ENCODE results near the gene IGF2R.

IGF2R gene

DNA sequence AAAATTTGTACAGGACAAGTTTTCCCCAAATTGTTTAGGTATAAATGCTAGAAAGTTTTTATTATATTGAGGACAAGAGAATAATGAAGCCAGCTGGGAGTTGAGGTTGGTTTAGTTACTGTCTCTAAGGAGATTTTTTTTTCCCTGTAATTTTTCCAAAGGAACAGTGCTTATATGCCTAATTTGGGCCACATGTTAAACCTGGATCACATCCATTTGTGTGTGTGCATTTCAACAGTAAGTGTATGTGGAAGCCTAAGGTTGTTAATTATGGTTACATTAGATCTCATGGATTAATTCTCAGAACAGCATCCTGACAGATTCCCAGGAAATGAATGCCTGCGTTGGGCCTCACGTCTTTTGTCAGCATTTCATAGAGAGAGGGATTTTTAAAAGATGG is 4.5 kb downstream of the IGF2R start:
- H3K4me3 ChIP-seq (ENCODE audit: low read depth, low read length), result no peak overlapping the region
- no peak for DNase-seq (ENCODE audit: low read depth)

DNA sequence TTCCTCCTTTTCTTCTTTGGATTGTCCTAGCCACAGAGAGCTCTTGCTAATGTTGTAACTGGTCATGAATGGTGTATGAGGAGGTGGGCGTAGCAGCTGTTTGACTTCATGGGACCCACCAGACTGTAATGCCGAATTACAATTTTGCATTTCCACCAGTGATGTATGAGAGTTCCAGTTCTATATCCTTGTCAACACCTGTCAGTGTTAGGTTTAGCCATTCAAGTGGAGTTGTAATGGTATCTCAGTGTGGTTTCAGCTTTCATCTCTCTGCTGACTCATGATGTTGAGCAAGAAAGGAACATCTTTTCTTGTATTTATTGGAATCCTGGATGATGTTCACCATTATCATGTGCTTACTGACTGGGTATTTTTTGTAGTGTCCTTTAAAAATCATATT is 5.1 kb downstream of the IGF2R start:
- peak; percentile 82 for DNase-seq (ENCODE audit: low read depth)
- H3K4me3 ChIP-seq (ENCODE audit: low read depth, low read length), result no peak overlapping the region

DNA sequence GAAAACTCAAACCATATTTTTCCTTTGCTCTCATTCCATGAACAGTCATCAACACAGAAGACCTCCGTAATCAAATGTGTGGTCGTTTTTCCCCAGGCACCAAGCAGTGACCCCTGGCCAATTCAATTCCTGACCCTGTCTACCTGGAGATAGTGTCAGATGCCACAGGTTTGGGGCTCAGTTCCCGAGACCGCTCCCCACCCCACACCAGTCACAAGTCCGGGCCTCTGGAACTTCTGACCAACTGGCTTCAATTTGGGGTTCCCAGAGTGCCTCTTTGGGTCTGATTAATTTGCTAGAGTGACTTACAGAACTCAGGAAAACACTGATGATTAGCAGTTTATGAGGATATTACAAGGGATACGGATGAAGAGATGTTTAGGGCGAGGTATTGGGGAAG is 6.0 kb downstream of the IGF2R start:
- H3K4me3 ChIP-seq (ENCODE audit: low read depth, low read length), result no peak overlapping the region
- no peak for DNase-seq (ENCODE audit: low read depth)

DNA sequence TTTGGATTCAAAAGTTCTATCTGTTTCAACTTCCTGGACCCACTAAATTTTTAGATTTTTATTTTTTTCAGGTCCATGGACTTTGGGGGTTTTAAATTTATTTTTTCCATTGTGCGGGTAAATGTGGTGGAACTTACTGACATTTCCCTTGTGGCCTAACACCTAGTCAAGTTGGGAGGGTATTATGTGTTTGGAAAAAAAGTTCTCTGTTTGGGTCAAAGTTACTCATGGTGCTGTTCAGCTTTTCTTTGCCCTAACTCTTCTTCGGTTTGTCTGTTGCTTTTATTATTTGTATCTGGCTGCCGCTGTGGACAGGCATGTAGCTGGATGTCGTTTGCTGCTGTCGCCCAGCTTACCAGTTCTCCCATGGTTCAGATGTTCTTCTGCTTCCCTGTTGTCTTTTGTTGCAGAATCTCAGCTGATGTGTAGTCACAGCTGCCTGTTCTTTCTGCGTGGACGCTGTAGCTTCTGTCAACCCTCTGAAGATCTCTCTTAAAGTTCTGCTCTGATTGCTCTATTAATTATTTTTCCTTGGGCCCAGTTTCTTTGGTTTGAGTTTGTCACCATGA is 7.9 kb downstream of the IGF2R start:
- no peak overlapping the region for H3K4me3 ChIP-seq (ENCODE audit: low read depth, low read length)
- no peak for DNase-seq (ENCODE audit: low read depth)

DNA sequence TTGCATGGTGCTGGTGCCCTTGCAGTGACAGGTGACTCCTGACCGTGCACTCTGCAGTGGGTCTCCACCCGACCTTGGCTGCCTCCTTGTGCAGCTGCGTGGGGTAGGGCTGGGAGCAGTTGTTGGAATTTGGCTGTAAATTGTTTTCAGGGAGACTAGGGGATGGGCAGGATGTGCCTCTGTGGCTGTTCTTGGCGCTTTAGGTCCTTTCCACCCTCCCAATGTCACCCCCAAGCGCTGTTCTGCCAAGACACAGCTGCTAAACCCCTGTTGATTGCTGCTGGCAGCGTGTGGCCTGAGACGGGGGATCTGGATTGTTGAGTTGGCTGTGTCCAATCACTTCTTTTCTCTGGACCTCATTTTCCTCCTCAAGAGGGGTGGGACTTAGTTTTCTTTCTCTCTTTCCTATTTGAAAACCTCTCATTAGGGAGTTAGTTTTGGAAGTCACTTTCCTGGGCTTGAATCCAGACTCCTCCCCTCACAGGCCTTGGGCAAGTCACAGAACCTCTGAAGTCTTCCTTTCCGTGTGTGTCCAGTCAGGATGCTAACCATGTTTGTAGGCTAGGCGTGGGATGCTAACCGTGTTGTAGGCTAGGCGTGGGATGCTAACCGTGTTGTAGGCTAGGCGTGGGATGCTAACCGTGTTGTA is 8.5 kb downstream of the IGF2R start:
- H3K4me3 ChIP-seq (ENCODE audit: low read depth, low read length), result no peak overlapping the region
- DNase-seq (ENCODE audit: low read depth), result peak; percentile 49

DNA sequence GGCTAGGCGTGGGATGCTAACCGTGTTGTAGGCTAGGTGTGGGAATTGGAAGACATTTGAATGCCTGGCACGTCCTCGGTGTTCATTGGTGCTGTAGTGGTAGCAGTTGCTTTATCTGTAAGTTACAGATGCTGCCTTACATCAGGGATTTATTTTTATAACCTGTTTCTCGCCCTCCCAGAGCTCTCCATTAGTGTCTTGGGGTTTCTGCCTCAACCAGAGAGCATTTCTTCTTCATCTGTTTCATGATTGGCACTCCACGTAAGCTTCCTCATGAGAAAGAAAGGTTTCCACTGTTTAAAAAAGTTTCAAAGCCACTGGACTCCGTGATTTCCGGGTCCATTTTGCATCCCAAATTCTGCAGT is 9.0 kb downstream of the IGF2R start:
- DNase-seq (ENCODE audit: low read depth), result no peak

DNA sequence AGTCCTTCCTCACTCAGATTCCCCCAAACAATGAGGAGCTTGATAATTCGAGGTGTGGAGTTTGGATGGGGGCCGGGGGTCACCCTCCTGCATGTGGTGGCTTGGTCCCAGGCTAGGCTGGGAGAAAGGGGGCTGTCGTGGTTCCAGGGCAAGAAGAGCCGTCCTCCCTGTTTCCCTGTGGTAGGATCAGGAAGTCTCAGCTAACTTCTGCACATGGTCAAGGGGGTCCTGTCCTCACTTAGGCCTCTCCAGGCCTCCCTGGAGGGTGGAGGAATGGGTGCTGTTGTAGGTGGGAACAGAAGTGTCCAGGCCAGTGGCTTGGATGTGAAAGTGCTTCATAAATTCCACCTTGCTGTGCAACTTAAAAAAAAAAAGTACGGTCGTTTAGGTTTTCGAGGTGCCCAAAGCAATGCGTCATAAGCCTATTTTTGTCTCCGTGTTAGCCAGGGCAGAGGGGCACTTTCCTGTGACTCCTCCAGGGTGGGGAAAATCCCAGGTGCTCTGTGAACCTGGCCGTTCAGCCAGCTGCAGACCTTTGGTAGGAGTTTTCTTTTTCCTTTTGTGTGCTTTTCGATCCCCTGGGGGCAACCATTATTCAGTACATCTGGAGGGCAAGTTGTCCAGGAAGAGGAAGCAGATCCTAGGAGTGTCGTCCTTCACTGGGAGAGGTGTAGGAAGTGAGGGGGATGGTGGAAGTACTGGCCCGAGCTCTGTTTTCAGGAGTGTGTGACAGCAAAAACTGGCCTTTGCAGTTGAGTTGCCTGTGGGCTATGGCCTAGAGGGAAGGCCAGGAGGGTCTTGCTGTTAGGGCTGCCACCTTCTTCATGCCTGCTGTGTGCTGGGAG is 9.6 kb downstream of the IGF2R start:
- H3K4me3 ChIP-seq (ENCODE audit: low read depth, low read length), result no peak overlapping the region

More for the DNA sequence above, 9.0 kb downstream of the IGF2R start:
- H3K4me3 ChIP-seq (ENCODE audit: low read depth, low read length), result no peak overlapping the region

DNA sequence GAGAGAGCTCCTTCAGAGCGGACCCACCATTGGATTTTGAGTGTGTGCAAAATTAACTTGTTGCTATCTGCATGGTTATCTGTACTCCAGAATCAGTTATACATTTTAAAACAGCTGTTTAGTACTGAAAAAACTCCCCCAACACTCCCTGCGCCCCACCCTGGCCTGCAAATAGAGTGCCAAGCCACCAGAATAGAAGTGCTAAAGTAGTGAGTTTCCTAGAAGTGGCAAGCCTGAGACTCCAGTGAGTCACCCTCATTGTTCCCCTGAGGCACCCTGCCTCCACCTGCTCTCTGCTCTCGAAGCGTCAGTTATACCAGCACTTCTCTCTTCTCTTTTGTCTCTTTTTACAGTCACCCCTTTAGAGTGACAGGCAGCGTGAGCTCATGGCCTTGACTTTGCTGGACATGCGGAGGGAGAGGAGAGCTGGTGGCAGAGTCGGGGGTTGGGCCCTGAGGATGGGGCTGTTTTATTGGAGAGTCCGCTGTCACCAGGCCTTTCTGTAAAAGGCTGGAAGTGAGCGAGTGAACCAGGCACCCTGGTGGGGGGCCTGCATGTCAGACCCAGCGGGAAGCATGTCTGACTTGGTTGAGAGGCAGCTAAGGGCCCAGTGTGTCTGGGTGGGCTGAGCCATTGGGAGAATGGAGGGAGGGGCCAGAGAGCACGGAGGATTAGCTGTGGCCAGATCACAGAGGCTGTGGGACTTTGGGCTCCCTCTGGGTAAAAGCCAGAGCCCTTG is 10.4 kb downstream of the IGF2R start:
- DNase-seq (ENCODE audit: low read depth), result peak; percentile 48
- no peak overlapping the region for H3K4me3 ChIP-seq (ENCODE audit: low read depth, low read length)

More for the DNA sequence above, 9.6 kb downstream of the IGF2R start:
- no peak for DNase-seq (ENCODE audit: low read depth)

DNA sequence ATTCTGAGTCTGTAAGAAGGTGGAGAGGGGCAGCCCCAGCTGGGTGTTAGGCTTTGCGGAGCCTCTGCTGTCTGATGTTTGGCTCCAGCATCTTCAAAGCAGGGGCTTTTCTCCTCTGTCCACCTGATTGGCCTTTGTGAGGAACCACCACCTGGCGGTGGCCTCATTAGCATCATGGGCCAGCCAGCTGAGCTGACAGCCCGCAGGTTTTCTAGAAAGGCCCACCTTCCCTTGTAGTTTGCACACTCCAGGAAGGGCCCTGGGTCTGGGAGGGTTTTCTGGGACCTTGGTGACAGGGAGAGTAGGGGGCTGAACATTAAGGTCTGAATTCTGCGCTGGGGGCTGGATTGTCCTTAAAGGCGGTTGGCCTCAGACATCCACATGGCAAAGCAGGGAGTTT is 11.6 kb downstream of the IGF2R start:
- no peak overlapping the region for H3K4me3 ChIP-seq (ENCODE audit: low read depth, low read length)
- no peak for DNase-seq (ENCODE audit: low read depth)

DNA sequence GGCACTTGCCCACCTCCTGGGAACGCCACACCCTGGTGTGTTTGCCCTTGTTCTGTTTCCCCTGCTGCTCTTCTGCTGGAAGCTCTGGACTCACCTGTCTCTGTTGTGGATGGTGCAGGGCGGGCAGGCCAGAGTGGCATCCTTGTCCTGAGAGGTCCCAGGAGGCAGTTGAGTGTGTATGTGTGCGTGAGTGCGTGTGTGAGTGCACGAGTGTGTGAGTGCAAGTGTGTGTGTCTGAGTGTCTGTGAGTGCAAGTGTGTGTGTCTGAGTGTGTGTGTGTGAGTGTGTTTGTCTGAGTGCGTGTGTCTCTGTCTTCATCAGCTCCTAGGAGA is 12.2 kb downstream of the IGF2R start:
- DNase-seq (ENCODE audit: low read depth), result no peak
- no peak overlapping the region for H3K4me3 ChIP-seq (ENCODE audit: low read depth, low read length)

DNA sequence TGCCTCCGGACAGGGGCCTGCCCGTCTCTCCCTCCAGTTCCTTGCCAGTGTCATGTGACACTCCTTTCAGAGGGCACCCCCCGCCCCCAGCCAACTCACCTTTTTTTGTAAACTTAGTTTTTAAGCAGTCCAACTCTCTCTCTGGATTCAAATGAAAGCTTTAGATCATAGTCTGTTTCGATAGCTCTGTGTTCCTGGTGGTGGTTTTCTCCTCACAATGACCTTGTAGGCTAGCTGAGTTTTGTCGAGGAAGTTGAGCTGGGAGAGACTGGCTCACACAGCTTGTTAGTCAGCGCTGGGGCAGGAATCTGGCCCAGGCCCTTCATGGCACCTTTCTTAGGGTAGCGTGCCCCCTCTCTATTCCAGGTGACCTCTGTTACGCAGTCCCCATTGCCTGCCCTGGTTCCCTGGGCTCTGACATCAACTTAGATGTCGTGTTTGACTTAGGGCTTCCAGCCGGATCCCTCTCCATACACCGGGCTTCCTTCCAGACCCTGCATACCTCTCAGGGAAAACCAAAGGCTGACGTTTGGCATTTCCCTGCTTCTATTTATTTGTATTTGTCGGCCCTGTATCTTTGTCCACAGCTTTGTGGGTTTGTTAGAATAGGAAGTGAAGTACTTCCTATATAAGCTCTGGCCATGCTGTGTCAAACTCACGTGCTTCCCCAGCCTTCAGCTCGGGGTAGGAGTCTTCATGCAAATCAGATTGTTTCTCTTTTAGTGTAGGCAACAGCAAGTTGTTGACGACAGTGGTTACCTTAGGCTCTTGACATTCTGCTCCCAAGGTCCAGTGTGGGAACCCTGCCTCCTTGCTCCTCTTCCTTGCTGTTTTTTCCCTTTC is 12.7 kb downstream of the IGF2R start:
- DNase-seq (ENCODE audit: low read depth), result no peak
- no peak overlapping the region for H3K4me3 ChIP-seq (ENCODE audit: low read depth, low read length)

DNA sequence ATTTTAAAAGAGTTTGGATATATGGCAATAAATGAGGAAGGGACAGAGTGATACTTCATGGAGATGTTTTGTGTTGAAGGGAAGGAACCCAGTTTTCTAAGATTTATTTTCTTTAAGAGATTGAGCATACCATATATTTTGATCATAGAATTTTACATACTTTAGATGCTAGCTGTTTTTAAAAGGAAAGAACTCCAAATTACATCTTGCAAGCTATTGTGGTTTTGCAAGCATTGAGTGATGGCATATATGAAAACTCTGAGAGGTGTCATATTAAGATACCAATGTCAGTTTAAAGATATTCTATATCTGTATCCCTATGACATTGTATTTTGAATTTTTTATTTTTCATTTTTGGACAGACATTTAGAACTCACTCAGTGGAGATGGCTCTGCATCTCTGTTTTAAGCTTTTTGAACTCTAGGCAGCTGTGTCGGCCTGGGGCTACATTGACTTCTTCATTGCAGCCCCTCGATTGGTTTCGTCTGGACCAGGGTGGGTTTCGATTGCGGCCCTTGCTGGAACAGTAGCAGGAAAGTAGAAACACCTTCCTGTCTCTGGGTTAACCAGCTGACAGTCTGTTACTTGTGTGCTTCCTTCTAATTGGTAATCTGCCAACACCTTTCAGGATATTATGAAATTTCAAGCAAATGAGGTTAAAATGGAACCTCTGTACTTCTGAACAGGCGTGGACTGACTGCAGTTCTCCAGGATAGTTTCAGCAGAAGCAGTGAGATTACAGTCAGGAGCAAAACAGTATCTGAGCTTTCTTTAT is 14.0 kb downstream of the IGF2R start:
- H3K4me3 ChIP-seq (ENCODE audit: low read depth, low read length), result no peak overlapping the region
- no peak for DNase-seq (ENCODE audit: low read depth)

DNA sequence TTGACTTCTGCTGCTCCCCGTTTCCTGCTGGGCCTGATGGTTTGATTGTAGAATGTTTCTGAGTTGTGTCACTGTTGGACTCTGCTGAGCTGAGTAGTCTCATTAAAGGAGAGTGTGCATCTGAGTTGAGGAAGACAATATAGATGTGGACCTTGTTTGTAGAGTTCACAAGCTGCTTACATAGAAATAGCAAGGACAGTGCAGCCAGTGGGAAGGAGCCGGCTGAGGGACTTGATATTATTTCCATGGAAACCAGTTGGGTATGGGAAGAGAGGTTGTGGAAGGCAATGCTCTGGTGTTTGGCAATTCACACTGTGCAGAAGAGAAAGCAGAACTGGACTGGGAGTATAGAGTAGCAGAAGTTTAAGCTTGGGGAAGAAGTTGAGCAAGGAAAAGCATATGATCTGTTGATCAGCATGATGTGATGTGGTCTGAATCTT is 14.8 kb downstream of the IGF2R start:
- DNase-seq (ENCODE audit: low read depth), result no peak
- no peak overlapping the region for H3K4me3 ChIP-seq (ENCODE audit: low read depth, low read length)

DNA sequence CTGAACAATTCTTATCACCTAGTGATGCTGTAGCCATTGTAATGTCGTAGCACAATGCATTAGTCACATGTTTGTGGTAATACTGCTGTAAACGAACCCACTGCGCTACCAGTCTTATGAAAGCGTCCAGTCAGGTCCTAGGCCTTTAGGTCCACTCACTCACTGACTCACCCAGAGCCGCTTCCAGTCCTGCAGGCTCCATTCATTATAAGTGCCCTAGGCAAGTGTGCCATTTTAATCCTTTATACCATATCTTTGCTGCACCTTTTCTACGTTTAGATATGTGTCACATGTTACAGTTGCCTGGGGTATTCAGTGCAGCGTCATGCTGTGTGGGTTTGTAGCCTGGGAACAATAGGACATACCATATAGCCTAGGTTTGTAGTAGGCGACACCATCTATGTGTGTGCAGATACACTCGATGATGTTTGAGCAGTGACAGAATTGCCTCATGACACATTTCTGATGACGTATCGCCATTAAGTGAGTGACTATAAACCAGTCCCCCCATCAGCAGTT is 15.4 kb downstream of the IGF2R start:
- peak; percentile 53 for DNase-seq (ENCODE audit: low read depth)
- H3K4me3 ChIP-seq (ENCODE audit: low read depth, low read length), result no peak overlapping the region

DNA sequence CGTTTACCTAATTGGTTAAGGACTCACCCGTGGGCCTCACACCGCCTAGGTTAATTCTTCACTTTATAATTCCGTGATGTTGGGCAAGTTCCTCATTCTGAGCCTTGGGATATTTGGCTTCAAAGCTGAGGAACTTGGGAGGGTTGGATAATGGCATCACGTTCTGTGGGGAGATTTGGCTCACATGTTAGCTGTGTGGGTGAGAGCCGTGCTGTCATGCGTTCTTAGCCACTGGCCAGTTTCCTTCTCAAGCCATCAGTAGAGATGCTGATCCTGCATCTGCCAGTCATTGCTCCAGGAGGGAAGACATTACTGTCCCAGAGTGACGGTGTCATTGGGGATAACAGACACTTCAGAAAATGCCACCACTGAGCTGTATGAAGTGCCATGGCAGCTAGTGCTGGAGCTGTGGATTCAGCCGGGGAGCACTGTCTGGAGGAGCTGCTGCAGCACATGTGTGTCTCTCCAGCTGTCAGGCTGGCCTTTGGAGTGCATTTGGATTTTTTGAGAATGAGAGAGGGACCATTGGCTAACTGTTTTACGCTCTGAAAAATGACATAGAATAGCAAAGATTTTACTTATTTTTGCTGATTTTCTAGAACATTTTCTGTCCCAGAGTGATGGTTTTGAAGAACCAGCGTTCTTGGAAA is 16.5 kb downstream of the IGF2R start:
- no peak for DNase-seq (ENCODE audit: low read depth)
- H3K4me3 ChIP-seq (ENCODE audit: low read depth, low read length), result no peak overlapping the region

DNA sequence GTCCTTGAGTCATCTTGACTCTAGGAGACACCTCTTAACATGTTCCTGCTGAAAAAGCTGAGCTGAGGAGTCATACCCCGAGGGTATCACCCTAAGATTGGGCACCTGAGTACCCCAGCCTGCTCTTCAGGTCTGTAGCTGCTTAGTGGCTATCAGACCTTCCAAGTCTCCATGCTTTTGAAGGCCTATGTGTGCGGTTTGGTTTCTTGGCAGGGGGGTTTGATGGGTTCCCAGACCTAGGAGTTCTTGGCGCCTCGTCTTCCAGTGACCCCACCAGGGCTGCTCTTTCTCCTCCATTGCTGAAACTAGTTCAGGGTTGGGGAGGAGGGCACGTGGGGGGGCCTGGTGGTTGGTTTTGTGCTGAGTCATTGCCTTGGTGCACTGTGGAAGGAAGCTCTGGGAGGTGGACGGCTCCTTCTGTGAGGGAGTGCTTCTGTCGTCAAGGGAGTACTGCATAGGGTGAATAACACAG is 20.1 kb downstream of the IGF2R start:
- H3K4me3 ChIP-seq (ENCODE audit: low read depth, low read length), result no peak overlapping the region
- DNase-seq (ENCODE audit: low read depth), result no peak

DNA sequence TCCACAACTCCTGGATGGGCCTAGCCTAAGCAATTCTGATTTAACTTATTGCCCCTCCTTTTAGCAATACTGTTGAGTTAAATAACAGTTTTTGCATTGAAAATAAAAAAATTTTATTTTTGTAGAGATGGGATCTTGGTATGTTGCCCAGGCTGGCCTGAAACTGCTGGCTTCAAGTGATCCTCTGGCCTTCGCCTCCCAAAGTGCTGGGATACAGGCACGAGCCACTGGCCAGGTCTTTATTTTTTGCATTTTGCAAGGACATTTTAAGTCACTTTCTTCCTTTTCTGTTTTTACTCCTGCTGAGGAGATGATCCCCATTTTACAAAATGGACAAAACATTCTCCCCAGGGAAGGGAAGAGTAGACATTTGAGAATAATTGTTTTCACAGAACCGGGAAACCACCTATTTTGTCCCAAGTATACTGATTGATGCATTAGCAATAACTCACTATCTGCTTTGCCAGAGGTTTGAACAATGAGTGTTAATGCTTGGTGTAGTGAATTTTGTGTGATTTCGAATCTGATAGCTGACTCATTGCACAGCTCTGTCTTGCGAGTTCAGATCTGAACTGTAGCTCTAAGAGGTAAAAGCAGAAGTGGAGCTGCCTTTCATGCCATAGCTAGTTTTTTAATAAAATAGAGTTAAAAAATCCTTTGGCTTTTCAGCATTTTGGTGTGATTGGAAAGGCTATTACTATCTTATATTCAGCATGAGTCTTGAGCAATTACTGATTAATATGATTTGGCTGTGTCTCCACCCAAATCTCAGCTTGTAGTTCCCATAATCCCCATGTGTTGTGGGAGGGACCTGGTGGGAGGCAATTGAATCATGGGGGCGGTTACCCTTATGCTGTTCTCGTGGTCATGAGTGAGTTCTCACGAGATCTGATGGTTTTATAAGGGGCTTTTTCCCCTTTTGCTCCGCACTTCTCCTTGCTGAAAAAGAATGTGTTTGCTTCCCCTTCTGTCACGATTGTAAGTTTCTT is 20.9 kb downstream of the IGF2R start:
- H3K4me3 ChIP-seq (ENCODE audit: low read depth, low read length), result no peak overlapping the region
- no peak for DNase-seq (ENCODE audit: low read depth)

Data from skeletal muscle cell (primary cell).